WTC11 (cell line): Measurements from ENCODE around the gene NTF3. TPM values are rescaled to one million over a fixed set of nuclear protein-coding genes. Genes with fewer than 3 reads are reported as not detected.

ENCODE experiments used
- ATAC-seq: fragments of 200-7000 bp; cut with Tn5 transposase; 2 replicates; pipeline ENCODE4 v1.10.0; 2021; ENCODE audit warnings: mild to moderate bottlenecking, moderate library complexity
- CTCF ChIA-PET: fragments of 300-600 bp; sonication (Branson Sonifier 250); formaldehyde crosslinking; loops from one replicate; lab custom pipeline; 2021; ENCODE audit warnings: antibody characterized with exemption; lab: Charles Lee
- POLR2A ChIA-PET: fragments of 350-600 bp; sonication (Branson Sonifier 250); formaldehyde crosslinking; loops from one replicate; lab custom pipeline; 2021; ENCODE audit warnings: antibody characterized with exemption; lab: Charles Lee
- DNase-seq: peaks from one replicate; pipeline ENCODE4 v3.0.0; 2021; ENCODE audit warnings: low spot score
- H3K27ac Mint-ChIP-seq: 2 replicates; pipeline ENCODE4 v1.8.0; 2021; ENCODE audit warnings: mixed read lengths
- H3K27me3 Mint-ChIP-seq: 2 replicates; pipeline ENCODE4 v1.8.0; 2021; ENCODE audit warnings: low read depth, mild to moderate bottlenecking, moderate library complexity, mixed read lengths
- H3K36me3 Mint-ChIP-seq: 2 replicates; pipeline ENCODE4 v1.8.0; 2021; ENCODE audit warnings: mixed read lengths
- H3K4me1 Mint-ChIP-seq: 2 replicates; pipeline ENCODE4 v1.8.0; 2022; ENCODE audit warnings: mixed read lengths
- H3K4me3 Mint-ChIP-seq: 2 replicates; pipeline ENCODE4 v1.8.0; 2021; ENCODE audit warnings: mild to moderate bottlenecking, moderate library complexity, mixed read lengths
- H3K9me3 Mint-ChIP-seq: 2 replicates; pipeline ENCODE4 v1.8.0; 2021; ENCODE audit warnings: mixed read lengths
- ATF1 ChIP-seq: sonication (generic); formaldehyde crosslinking; IDR thresholded peaks from 2 replicates; pipeline ENCODE4 v1.8.1; 2023; ENCODE audit warnings: mild to moderate bottlenecking, moderate library complexity, missing genetic modification reagents
- ATF3 ChIP-seq: sonication (generic); formaldehyde crosslinking; conservative IDR thresholded peaks from 2 replicates; pipeline ENCODE4 v1.8.1; 2022; ENCODE audit warnings: mild to moderate bottlenecking, missing genetic modification reagents
- CBFB ChIP-seq: sonication (generic); formaldehyde crosslinking; IDR thresholded peaks from 2 replicates; pipeline ENCODE4 v1.8.1; 2022; ENCODE audit warnings: mild to moderate bottlenecking, low read depth, missing genetic modification reagents
- E2F5 ChIP-seq: sonication (generic); formaldehyde crosslinking; IDR thresholded peaks from 2 replicates; pipeline ENCODE4 v1.8.1; 2022; ENCODE audit warnings: mild to moderate bottlenecking, moderate library complexity, missing genetic modification reagents
- ELF4 ChIP-seq: sonication (generic); formaldehyde crosslinking; IDR thresholded peaks from 2 replicates; pipeline ENCODE4 v1.8.1; 2022; ENCODE audit warnings: low read depth, mild to moderate bottlenecking, moderate library complexity, missing genetic modification reagents
- ETV6 ChIP-seq: sonication (generic); formaldehyde crosslinking; IDR thresholded peaks from 2 replicates; pipeline ENCODE4 v1.8.1; 2022; ENCODE audit warnings: mild to moderate bottlenecking, missing genetic modification reagents
- FOXJ3 ChIP-seq: sonication (generic); formaldehyde crosslinking; IDR thresholded peaks from 2 replicates; pipeline ENCODE4 v1.9.0; 2021; ENCODE audit warnings: missing genetic modification reagents, mild to moderate bottlenecking, borderline replicate concordance
- GABPB1 ChIP-seq: sonication (generic); formaldehyde crosslinking; IDR thresholded peaks from 2 replicates; pipeline ENCODE4 v1.8.1; 2023; ENCODE audit warnings: mild to moderate bottlenecking, missing genetic modification reagents
- JUN ChIP-seq: sonication (generic); formaldehyde crosslinking; IDR thresholded peaks from 2 replicates; pipeline ENCODE4 v1.8.0; 2023; ENCODE audit warnings: mild to moderate bottlenecking, missing genetic modification reagents
- NFYB ChIP-seq: sonication (generic); formaldehyde crosslinking; conservative IDR thresholded peaks from 2 replicates; pipeline ENCODE4 v1.8.0; 2022; ENCODE audit warnings: low read depth, missing genetic modification reagents
- PREB ChIP-seq: sonication (generic); formaldehyde crosslinking; IDR thresholded peaks from 2 replicates; pipeline ENCODE4 v1.8.1; 2022; ENCODE audit warnings: mild to moderate bottlenecking, missing genetic modification reagents, moderate library complexity, borderline replicate concordance
- RORB ChIP-seq: fragments of 250-450 bp; sonication (Bioruptor Pico); IDR thresholded peaks from 2 replicates; pipeline ENCODE4 v1.9.0; 2021; ENCODE audit warnings: mild to moderate bottlenecking
- TEAD4 ChIP-seq: sonication (generic); formaldehyde crosslinking; IDR thresholded peaks from 2 replicates; pipeline ENCODE4 v1.8.0; 2022; ENCODE audit warnings: mild to moderate bottlenecking, missing genetic modification reagents
- ZNF121 ChIP-seq: sonication (generic); formaldehyde crosslinking; IDR thresholded peaks from 2 replicates; pipeline ENCODE4 v1.8.0; 2023; ENCODE audit warnings: missing genetic modification reagents
- ZNF138 ChIP-seq: sonication (generic); formaldehyde crosslinking; conservative IDR thresholded peaks from 2 replicates; pipeline ENCODE4 v1.8.1; 2022; ENCODE audit warnings: mild to moderate bottlenecking, moderate library complexity, missing genetic modification reagents
- ZNF263 ChIP-seq: sonication (generic); formaldehyde crosslinking; IDR thresholded peaks from 2 replicates; pipeline ENCODE4 v1.8.1; 2022; ENCODE audit warnings: low read depth, mild to moderate bottlenecking, moderate library complexity, missing genetic modification reagents
- ZNF281 ChIP-seq: sonication (generic); formaldehyde crosslinking; IDR thresholded peaks from 2 replicates; pipeline ENCODE4 v1.8.0; 2023; ENCODE audit warnings: mild to moderate bottlenecking, missing genetic modification reagents
- ZNF396 ChIP-seq: fragments of 250-450 bp; sonication (Bioruptor Pico); IDR thresholded peaks from 2 replicates; pipeline ENCODE4 v1.8.0; 2021; ENCODE audit warnings: mild to moderate bottlenecking, moderate library complexity, borderline replicate concordance
- ZNF416 ChIP-seq: fragments of 250-450 bp; sonication (Bioruptor Pico); IDR thresholded peaks from 2 replicates; pipeline ENCODE4 v1.9.0; 2021; ENCODE audit warnings: mild to moderate bottlenecking, inconsistent platforms
- ZNF512 ChIP-seq: sonication (generic); formaldehyde crosslinking; IDR thresholded peaks from 2 replicates; pipeline ENCODE4 v1.8.1; 2022; ENCODE audit warnings: missing genetic modification reagents, borderline replicate concordance
- ZNF671 ChIP-seq: fragments of 250-450 bp; sonication (Bioruptor Pico); IDR thresholded peaks from 2 replicates; pipeline ENCODE4 v1.8.0; 2021; ENCODE audit warnings: mild to moderate bottlenecking
- total RNA-seq: library from RNA; stranded (reverse); gene quantifications from 3 replicates; pipeline ENCODE4 v1.2.3, GENCODE V29; 2021
- TF ChIP-seq, protein P1 (sequence below): sonication (generic); formaldehyde crosslinking; IDR thresholded peaks from 2 replicates; pipeline ENCODE4 v1.8.0; 2022; ENCODE audit warnings: missing genetic modification reagents
- TF ChIP-seq, protein P2 (sequence below): sonication (generic); formaldehyde crosslinking; IDR thresholded peaks from 2 replicates; pipeline ENCODE4 v1.8.0; 2023; ENCODE audit warnings: missing genetic modification reagents

Gene NTF3
- total RNA-seq, 1 experiment from 2014 or later: 1.3 TPM

- Mint-ChIP-seq H3K27ac (no peak overlapping the region), H3K4me3 (no peak overlapping the region), H3K27me3 (no peaks in the 10 kb centered on the region), H3K36me3 (peaks cover 6% of the 10 kb centered on the region; the same call in 1 of the 2 replicates), H3K4me1 (no peaks in the 10 kb centered on the region), H3K9me3 (peaks cover 8% of the 10 kb centered on the region)
- ATAC-seq (no peak), DNase-seq (no peak)
- POLR2A ChIA-PET: no interaction called here
- CTCF ChIA-PET: no interaction called here
- TF ChIP-seq ZNF121 (CRISPR knock-in tag) (no peak), NFYB (CRISPR knock-in tag) (no peak), TEAD4 (no peak), ATF1 (CRISPR knock-in tag) (no peak), ZNF671 (no peak), ELF4 (no peak), RORB (no peak), ZNF416 (no peak), ZNF263 (CRISPR knock-in tag) (no peak), ATF3 (no peak), CBFB (CRISPR knock-in tag) (no peak), GABPB1 (CRISPR knock-in tag) (no peak), ZNF396 (no peak), JUN (CRISPR knock-in tag) (no peak), ZNF512 (CRISPR knock-in tag) (no peak), E2F5 (CRISPR knock-in tag) (no peak), FOXJ3 (CRISPR knock-in tag) (no peak), PREB (no peak)
- TF ChIP-seq, protein P1, sequence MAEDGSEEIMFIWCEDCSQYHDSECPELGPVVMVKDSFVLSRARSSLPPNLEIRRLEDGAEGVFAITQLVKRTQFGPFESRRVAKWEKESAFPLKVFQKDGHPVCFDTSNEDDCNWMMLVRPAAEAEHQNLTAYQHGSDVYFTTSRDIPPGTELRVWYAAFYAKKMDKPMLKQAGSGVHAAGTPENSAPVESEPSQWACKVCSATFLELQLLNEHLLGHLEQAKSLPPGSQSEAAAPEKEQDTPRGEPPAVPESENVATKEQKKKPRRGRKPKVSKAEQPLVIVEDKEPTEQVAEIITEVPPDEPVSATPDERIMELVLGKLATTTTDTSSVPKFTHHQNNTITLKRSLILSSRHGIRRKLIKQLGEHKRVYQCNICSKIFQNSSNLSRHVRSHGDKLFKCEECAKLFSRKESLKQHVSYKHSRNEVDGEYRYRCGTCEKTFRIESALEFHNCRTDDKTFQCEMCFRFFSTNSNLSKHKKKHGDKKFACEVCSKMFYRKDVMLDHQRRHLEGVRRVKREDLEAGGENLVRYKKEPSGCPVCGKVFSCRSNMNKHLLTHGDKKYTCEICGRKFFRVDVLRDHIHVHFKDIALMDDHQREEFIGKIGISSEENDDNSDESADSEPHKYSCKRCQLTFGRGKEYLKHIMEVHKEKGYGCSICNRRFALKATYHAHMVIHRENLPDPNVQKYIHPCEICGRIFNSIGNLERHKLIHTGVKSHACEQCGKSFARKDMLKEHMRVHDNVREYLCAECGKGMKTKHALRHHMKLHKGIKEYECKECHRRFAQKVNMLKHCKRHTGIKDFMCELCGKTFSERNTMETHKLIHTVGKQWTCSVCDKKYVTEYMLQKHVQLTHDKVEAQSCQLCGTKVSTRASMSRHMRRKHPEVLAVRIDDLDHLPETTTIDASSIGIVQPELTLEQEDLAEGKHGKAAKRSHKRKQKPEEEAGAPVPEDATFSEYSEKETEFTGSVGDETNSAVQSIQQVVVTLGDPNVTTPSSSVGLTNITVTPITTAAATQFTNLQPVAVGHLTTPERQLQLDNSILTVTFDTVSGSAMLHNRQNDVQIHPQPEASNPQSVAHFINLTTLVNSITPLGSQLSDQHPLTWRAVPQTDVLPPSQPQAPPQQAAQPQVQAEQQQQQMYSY: no peak
- TF ChIP-seq, protein P2, sequence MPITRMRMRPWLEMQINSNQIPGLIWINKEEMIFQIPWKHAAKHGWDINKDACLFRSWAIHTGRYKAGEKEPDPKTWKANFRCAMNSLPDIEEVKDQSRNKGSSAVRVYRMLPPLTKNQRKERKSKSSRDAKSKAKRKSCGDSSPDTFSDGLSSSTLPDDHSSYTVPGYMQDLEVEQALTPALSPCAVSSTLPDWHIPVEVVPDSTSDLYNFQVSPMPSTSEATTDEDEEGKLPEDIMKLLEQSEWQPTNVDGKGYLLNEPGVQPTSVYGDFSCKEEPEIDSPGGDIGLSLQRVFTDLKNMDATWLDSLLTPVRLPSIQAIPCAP (CRISPR knock-in tag): no peak
Observed at GRCh38 chr12:5416571-5416970, 15.3 kb upstream of the NTF3 start.

DNA sequence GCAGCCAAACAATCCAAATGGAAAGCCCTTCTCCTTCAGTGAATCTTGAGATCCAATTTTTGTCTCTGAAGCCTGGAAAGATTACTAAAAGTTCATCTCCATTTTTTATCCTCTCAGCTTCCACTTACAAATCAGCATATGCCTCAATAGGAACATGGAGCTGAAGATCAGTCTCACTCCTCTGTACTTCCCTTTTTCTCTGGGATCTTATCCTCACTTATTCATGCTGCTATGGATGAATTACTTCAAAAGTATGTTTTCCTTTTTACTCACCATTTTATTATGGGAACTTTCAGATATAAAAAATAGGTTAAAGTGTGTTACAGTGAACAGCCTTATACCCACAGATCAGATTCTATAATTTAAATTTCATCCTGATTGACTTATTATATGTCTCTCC is 14.4 kb upstream of the NTF3 start:
- CTCF ChIA-PET: no interaction called here
- Mint-ChIP-seq H3K4me1 (no peaks in the 10 kb centered on the region), H3K27me3 (no peaks in the 10 kb centered on the region), H3K4me3 (no peak overlapping the region), H3K27ac (no peak overlapping the region), H3K36me3 (no peaks in the 10 kb centered on the region), H3K9me3 (no peaks in the 10 kb centered on the region)
- DNase-seq (no peak), ATAC-seq (no peak)
- POLR2A ChIA-PET: no interaction called here
- TF ChIP-seq ZNF138 (CRISPR knock-in tag): no peak
- no peak for TF ChIP-seq E2F5 (CRISPR knock-in tag)
- no peak for TF ChIP-seq ZNF281
- no peak for TF ChIP-seq PREB
- TF ChIP-seq ETV6: no peak
